Measurements from ENCODE around the gene PTGES3L. TPM values are rescaled to one million over a fixed set of nuclear protein-coding genes. Genes with fewer than 3 reads are reported as not detected.

The PTGES3L gene
- total and polyA plus RNA-seq, 2 of the 13 experiments (the other 11 are each of a cell fraction or from before 2014, with no cell fraction given) = 1.2 to 2.9 TPM

GRCh38 chr17:42928714-42929496 lies 51.0 kb downstream of the PTGES3L start (continued):
- TF ChIP-seq SALL2 (CRISPR knock-in tag; IDR thresholded peaks at IDR 0.05) = 0 out of 2 replicates have a peak, but pooled peaks have one; percentile 37
- TF ChIP-seq SOX6 (IDR thresholded peaks at IDR 0.05) = no peak
- TF ChIP-seq SOX6 (CRISPR knock-in tag; IDR thresholded peaks at IDR 0.05) = peak; percentile 66
- TF ChIP-seq ZNF44 (CRISPR knock-in tag; IDR thresholded peaks at IDR 0.05) = 0 out of 2 replicates have a peak, but pooled peaks have one; percentile 48
- peak; percentile 62 for TF ChIP-seq ARID5B (CRISPR knock-in tag; IDR thresholded peaks at IDR 0.05)
- 0 out of 2 replicates have a peak, but pooled peaks have one; percentile 28 for TF ChIP-seq ZIK1 (CRISPR knock-in tag; IDR thresholded peaks at IDR 0.05; ENCODE audit: borderline replicate concordance, low read depth)
- no peak for TF ChIP-seq THYN1 (CRISPR knock-in tag; IDR thresholded peaks at IDR 0.05; ENCODE audit: borderline replicate concordance, low read depth)
- peak; percentile 54; the same call in 1 of the 3 replicates for TF ChIP-seq MXI1 (IDR thresholded peaks at IDR 0.05; ENCODE audit: borderline replicate concordance, low read depth, low read length)
- TF ChIP-seq RXRB (CRISPR knock-in tag; IDR thresholded peaks at IDR 0.05; ENCODE audit: borderline replicate concordance) = peak; percentile 56
- no peak for TF ChIP-seq BCL3 (CRISPR knock-in tag; IDR thresholded peaks at IDR 0.05)
- TF ChIP-seq SALL1 (CRISPR knock-in tag; IDR thresholded peaks at IDR 0.05) = 0 out of 2 replicates have a peak, but pooled peaks have one; percentile 27
- peak; percentile 56; the same call in 1 of the 2 replicates for TF ChIP-seq ZNF430 (CRISPR knock-in tag; IDR thresholded peaks at IDR 0.05)
- no peak for TF ChIP-seq ZNF460 (CRISPR knock-in tag; IDR thresholded peaks at IDR 0.05; ENCODE audit: borderline replicate concordance)
- 0 out of 2 replicates have a peak, but pooled peaks have one; percentile 60 for TF ChIP-seq ZBED4 (CRISPR knock-in tag; IDR thresholded peaks at IDR 0.05; ENCODE audit: borderline replicate concordance)
- TF ChIP-seq PLRG1 (conservative IDR thresholded peaks at IDR 0.05) = no peak
- TF ChIP-seq ZNF766 (CRISPR knock-in tag; IDR thresholded peaks at IDR 0.05; ENCODE audit: borderline replicate concordance) = no peak
- TF ChIP-seq MEF2D (CRISPR knock-in tag; IDR thresholded peaks at IDR 0.05) = peak; percentile 26; the same call in 1 of the 2 replicates
- no peak for TF ChIP-seq LCORL (IDR thresholded peaks at IDR 0.05)
- peak; percentile 76 for TF ChIP-seq LCORL (CRISPR knock-in tag; IDR thresholded peaks at IDR 0.05)
- TF ChIP-seq GABPB1 (CRISPR knock-in tag; IDR thresholded peaks at IDR 0.05) = no peak
- TF ChIP-seq ZBTB42 (CRISPR knock-in tag; IDR thresholded peaks at IDR 0.05) = 0 out of 2 replicates have a peak, but pooled peaks have one; percentile 48

Measured in HepG2 (cell line).